IMR-90 (cell line): Measurements from ENCODE around the gene CAVIN2. TPM values are rescaled to one million over a fixed set of nuclear protein-coding genes. Genes with fewer than 3 reads are reported as not detected.

Source experiments
- ATAC-seq: fragments of 200-7000 bp; cut with Tn5 transposase; 2 replicates; pipeline ENCODE4 v1.9.1; 2020; ENCODE audit warnings: low read depth, mild to moderate bottlenecking, moderate library complexity
- BruUV-seq: library from RNA; stranded (reverse); fragments of 400-500 nt; replicated peaks from 2 replicates; lab custom pipeline; 2021; lab: Mats Ljungman, UMichigan
- CTCF ChIA-PET: fragments of 300-600 bp; formaldehyde crosslinking; extraction: SDS; loops from one replicate; lab custom pipeline; 2021; ENCODE audit warnings: antibody characterized with exemption; lab: Yijun Ruan, JAX
- POLR2A ChIA-PET: fragments of 300-600 bp; sonication (Branson Sonifier 250); formaldehyde crosslinking; loops from one replicate; lab custom pipeline; 2022; ENCODE audit warnings: antibody characterized with exemption; ENCODE audit not compliant: unreplicated experiment; lab: Charles Lee
- DNase-seq: peaks from one replicate; pipeline ENCODE4 v3.0.0; 2013
- H2AFZ ChIP-seq: replicated peaks from 2 replicates; pipeline ENCODE3; 2013; ENCODE audit warnings: low read length, mild to moderate bottlenecking; ENCODE audit not compliant: poor library complexity
- H2AK5ac ChIP-seq: 2 replicates; pipeline ENCODE4 v1.6.1; 2013; ENCODE audit warnings: low read depth, low read length, inconsistent platforms
- H2AK9ac ChIP-seq: replicated peaks from 2 replicates; pipeline ENCODE3; 2013; ENCODE audit warnings: mild to moderate bottlenecking, low read depth, low read length, moderate library complexity; ENCODE audit not compliant: poor library complexity
- H2BK120ac ChIP-seq: 2 replicates; pipeline ENCODE4 v1.6.1; 2013; ENCODE audit warnings: low read depth, low read length, inconsistent platforms
- H2BK15ac ChIP-seq: 3 replicates; pipeline ENCODE4 v1.6.1; 2013; ENCODE audit warnings: low read depth, low read length, inconsistent platforms
- H2BK20ac ChIP-seq: 2 replicates; pipeline ENCODE4 v1.6.1; 2013; ENCODE audit warnings: low read depth, mild to moderate bottlenecking, inconsistent platforms, low read length, moderate library complexity
- H2BK5ac ChIP-seq: 2 replicates; pipeline ENCODE4 v1.6.1; 2013; ENCODE audit warnings: mild to moderate bottlenecking, low read depth, low read length, inconsistent platforms; ENCODE audit not compliant: poor library complexity, severe bottlenecking
- H3K14ac ChIP-seq: replicated peaks from 2 replicates; pipeline ENCODE4 v1.6.1; 2013; ENCODE audit warnings: low read depth, low read length, inconsistent platforms
- H3K18ac ChIP-seq: 2 replicates; pipeline ENCODE4 v1.6.1; 2013; ENCODE audit warnings: low read depth, low read length, control low read depth
- H3K23ac ChIP-seq: 2 replicates; pipeline ENCODE4 v1.6.1; 2013; ENCODE audit warnings: low read depth, low read length, inconsistent platforms
- H3K27ac ChIP-seq: 2 replicates; pipeline ENCODE4 v1.5.1; 2013; ENCODE audit warnings: mild to moderate bottlenecking, control low read depth, low read length; ENCODE audit not compliant: insufficient read depth
- H3K27me3 ChIP-seq: 2 replicates; pipeline ENCODE4 v1.6.1; 2013; ENCODE audit warnings: low read length; ENCODE audit not compliant: control insufficient read depth, insufficient read depth
- H3K36me3 ChIP-seq: 2 replicates; pipeline ENCODE4 v1.6.1; 2013; ENCODE audit warnings: low read length, mixed read lengths; ENCODE audit not compliant: control insufficient read depth, insufficient read depth
- H3K4ac ChIP-seq: 2 replicates; pipeline ENCODE4 v1.6.1; 2013; ENCODE audit warnings: low read depth, low read length, inconsistent platforms
- H3K4me1 ChIP-seq: 2 replicates; pipeline ENCODE4 v1.6.1; 2013; ENCODE audit warnings: low read length, mixed read lengths; ENCODE audit not compliant: control insufficient read depth, insufficient read depth
- H3K4me2 ChIP-seq: 2 replicates; pipeline ENCODE4 v1.6.1; 2013; ENCODE audit warnings: low read depth, mild to moderate bottlenecking, control low read depth, low read length, moderate library complexity
- H3K4me3 ChIP-seq: 2 replicates; pipeline ENCODE4 v1.5.1; 2013; ENCODE audit warnings: low read depth, mild to moderate bottlenecking, control low read depth, low read length, moderate library complexity; ENCODE audit not compliant: insufficient read depth
- H3K56ac ChIP-seq: 2 replicates; pipeline ENCODE4 v1.6.1; 2013; ENCODE audit warnings: low read length, inconsistent platforms; ENCODE audit not compliant: insufficient read depth; ENCODE audit errors: extremely low read depth
- H3K79me1 ChIP-seq, 2 experiments: 2 replicates each; pipeline ENCODE4 v1.6.1; 2013; ENCODE audit warnings: low read length in 2 of 2, inconsistent platforms in 1 of 2, low read depth in 1 of 2
- H3K9ac ChIP-seq: 2 replicates; pipeline ENCODE4 v1.6.1; 2013; ENCODE audit warnings: low read depth, low read length, control low read depth
- H3K9me1 ChIP-seq: 2 replicates; pipeline ENCODE4 v1.6.1; 2013; ENCODE audit warnings: low read length, inconsistent platforms; ENCODE audit not compliant: insufficient read depth
- H3K9me3 ChIP-seq: 2 replicates; pipeline ENCODE4 v1.6.1; 2013; ENCODE audit warnings: low read length; ENCODE audit not compliant: control insufficient read depth, insufficient read depth
- H4K20me1 ChIP-seq: 2 replicates; pipeline ENCODE4 v1.6.1; 2013; ENCODE audit warnings: low read length, inconsistent platforms; ENCODE audit not compliant: insufficient read depth
- H4K5ac ChIP-seq: 2 replicates; pipeline ENCODE4 v1.6.1; 2013; ENCODE audit warnings: mild to moderate bottlenecking, low read depth, low read length, control low read depth
- H4K8ac ChIP-seq, 2 experiments: 2 replicates each; pipeline ENCODE4 v1.6.1; 2013; ENCODE audit warnings: low read depth in 2 of 2, low read length in 2 of 2, control low read depth in 1 of 2, inconsistent platforms in 1 of 2
- H4K91ac ChIP-seq: 2 replicates; pipeline ENCODE4 v1.6.1; 2013; ENCODE audit warnings: low read depth, low read length, inconsistent platforms; ENCODE audit not compliant: insufficient read depth
- BHLHE40 ChIP-seq: fragments of 150-350 bp; IDR thresholded peaks from 2 replicates; pipeline ENCODE4 v1.6.1; 2016; ENCODE audit warnings: mild to moderate bottlenecking, low read depth, low read length
- CEBPB ChIP-seq: IDR thresholded peaks from 2 replicates; pipeline ENCODE4 v1.6.1; 2012; ENCODE audit warnings: low read depth, low read length, improper control_type of control experiment
- CTCF ChIP-seq: conservative IDR thresholded peaks from 2 replicates; pipeline ENCODE4 v1.5.1; 2012; ENCODE audit warnings: mild to moderate bottlenecking, low read depth, low read length, improper control_type of control experiment
- FOS ChIP-seq: fragments of 150-350 bp; IDR thresholded peaks from 2 replicates; pipeline ENCODE4 v1.6.1; 2016; ENCODE audit warnings: low read depth, low read length
- MAFK ChIP-seq: IDR thresholded peaks from 2 replicates; pipeline ENCODE4 v1.6.1; 2012; ENCODE audit warnings: low read depth, low read length, improper control_type of control experiment
- MXI1 ChIP-seq: IDR thresholded peaks from 2 replicates; pipeline ENCODE4 v1.6.1; 2012; ENCODE audit warnings: low read depth, mild to moderate bottlenecking, low read length, moderate library complexity, borderline replicate concordance
- NFE2L2 ChIP-seq: fragments of 150-350 bp; IDR thresholded peaks from 2 replicates; pipeline ENCODE4 v1.6.1; 2016; ENCODE audit warnings: low read depth, mild to moderate bottlenecking, low read length
- POLR2A ChIP-seq: IDR thresholded peaks from 2 replicates; pipeline ENCODE4 v1.6.1; 2012; ENCODE audit warnings: mild to moderate bottlenecking, low read depth, low read length
- RAD21 ChIP-seq: IDR thresholded peaks from 2 replicates; pipeline ENCODE4 v1.6.1; 2012; ENCODE audit warnings: low read length, improper control_type of control experiment
- RCOR1 ChIP-seq: IDR thresholded peaks from 2 replicates; pipeline ENCODE4 v1.6.1; 2012; ENCODE audit warnings: mild to moderate bottlenecking, low read length, improper control_type of control experiment; ENCODE audit not compliant: insufficient replicate concordance
- SMC3 ChIP-seq: fragments of 150-350 bp; IDR thresholded peaks from 2 replicates; pipeline ENCODE4 v1.6.1; 2016; ENCODE audit warnings: low read depth, mild to moderate bottlenecking, antibody characterized with exemption, low read length, moderate library complexity
- USF2 ChIP-seq: fragments of 150-350 bp; IDR thresholded peaks from 2 replicates; pipeline ENCODE4 v1.6.1; 2017; ENCODE audit warnings: mild to moderate bottlenecking, antibody characterized with exemption, low read length, low read depth
- WGBS, 2 experiments: methylation state at CpG; one replicate each; pipeline versions ENCODE4 v1.1.5 to v1.1.7; 2013; ENCODE audit warnings: missing lambda C conversion rate in 2 of 2; ENCODE audit not compliant: insufficient read length in 1 of 2; ENCODE audit errors: extremely low coverage in 2 of 2; 5-methylcytosine and 5-hydroxymethylcytosine counted together
- dilution Hi-C: fragments of 300-500 bp; cut with HindIII; formaldehyde crosslinking; loops from one replicate; pipeline ENCODE4 v1.14.3; 2018; ENCODE audit warnings: low sequenced_read_pairs; ENCODE audit not compliant: unreplicated experiment
- in situ Hi-C: fragments of 300-500 bp; cut with MboI; formaldehyde crosslinking; loops from 3 replicates; pipeline ENCODE4 v1.14.3; 2019; ENCODE audit warnings: low sequenced_read_pairs, inconsistent platforms, mixed read lengths
- intact Hi-C: fragments of 100-400 bp; cut with micrococcal nuclease; formaldehyde crosslinking; loops from 2 replicates; pipeline ENCODE4 v1.10.0; 2022
- polyA plus RNA-seq, 3 experiments: library from polyadenylated mRNA; depleted of rRNA; stranded (reverse); fragments of >200 nt; gene quantifications; 2 replicates each; pipeline ENCODE4 v1.2.3, GENCODE V29; 2012; ENCODE audit warnings: low replicate concordance in 1 of 3
- total RNA-seq: library from RNA; depleted of rRNA; stranded (reverse); fragments of >200 nt; gene quantifications from 2 replicates; pipeline ENCODE4 v1.2.3, GENCODE V29; 2012
- TF ChIP-seq, protein P1 (sequence below): fragments of 150-350 bp; IDR thresholded peaks from 2 replicates; pipeline ENCODE4 v1.6.1; 2016; ENCODE audit warnings: low read depth, mild to moderate bottlenecking, low read length, moderate library complexity, borderline replicate concordance

Gene CAVIN2
- total and polyA plus RNA-seq, 2 of the 4 experiments (the other 2 are of a cell fraction), result 7.7 to 11.5 TPM

- no peak for TF ChIP-seq RAD21
- TF ChIP-seq MAFK, result no peak
- no peak for TF ChIP-seq NFE2L2
Measured at GRCh38 chr2:191795715-191796114, 51.2 kb downstream of the CAVIN2 start (continued).

GRCh38 chr2:191791953-191792560 is 54.8 kb downstream of the CAVIN2 start:
- Histone ChIP-seq H3K14ac (no peak overlapping the region), H3K9me1 (no peaks in the 10 kb centered on the region), H3K56ac (no peak overlapping the region), H2BK120ac (no peak overlapping the region), H3K4ac (no peak overlapping the region; the same call in 1 of the 2 replicates), H3K27me3 (peaks cover 2% of the 10 kb centered on the region; the same call in 1 of the 2 replicates), H2AK9ac (no peak overlapping the region), H2BK20ac (no peak overlapping the region), H3K27ac (no peak overlapping the region), H4K8ac (no peak overlapping the region), H3K4me1 (peaks cover 4% of the 10 kb centered on the region; the same call in 1 of the 2 replicates), H2AK5ac (no peak overlapping the region), H3K4me2 (peak overlapping the region; percentile 39; the same call in 1 of the 2 replicates), H3K23ac (no peak overlapping the region), H4K5ac (peak overlapping the region; percentile 71; the same call in 1 of the 2 replicates), H4K20me1 (no peaks in the 10 kb centered on the region), H2AFZ (no peak overlapping the region), H3K18ac (peak overlapping the region; percentile 96; the same call in 1 of the 2 replicates), H3K79me1 (no peaks in the 10 kb centered on the region), H3K9me3 (no peaks in the 10 kb centered on the region; the same call in 1 of the 2 replicates), H2BK5ac (peak overlapping the region; percentile 25), H3K9ac (no peak overlapping the region), H4K91ac (no peak overlapping the region), H3K4me3 (no peak overlapping the region), H3K36me3 (no peaks in the 10 kb centered on the region), H2BK15ac (no peak overlapping the region)
- ATAC-seq (0 out of 2 replicates have a peak, but pooled peaks have one; percentile 30), DNase-seq (peak; percentile 7)
- no TSS peak for BruUV-seq
- POLR2A ChIA-PET, result no interaction called here
- intact Hi-C loops (loop anchor here (5.0 kb wide), 2 partner anchors 35 to 225 kb away; no protein-coding TSS in a partner anchor), in situ Hi-C loops (no loop called here), dilution Hi-C loops (no loop called here)
- no CpG with 5 or more reads among the region's 3 CpGs for WGBS, 2 experiments
- CTCF ChIA-PET, result no interaction called here
- TF ChIP-seq FOS (no peak), RCOR1 (no peak), MAFK (no peak), NFE2L2 (no peak), MXI1 (no peak), SMC3 (no peak), CEBPB (no peak), BHLHE40 (no peak), USF2 (no peak), CTCF (no peak), POLR2A (no peak)
- TF ChIP-seq, protein P1, sequence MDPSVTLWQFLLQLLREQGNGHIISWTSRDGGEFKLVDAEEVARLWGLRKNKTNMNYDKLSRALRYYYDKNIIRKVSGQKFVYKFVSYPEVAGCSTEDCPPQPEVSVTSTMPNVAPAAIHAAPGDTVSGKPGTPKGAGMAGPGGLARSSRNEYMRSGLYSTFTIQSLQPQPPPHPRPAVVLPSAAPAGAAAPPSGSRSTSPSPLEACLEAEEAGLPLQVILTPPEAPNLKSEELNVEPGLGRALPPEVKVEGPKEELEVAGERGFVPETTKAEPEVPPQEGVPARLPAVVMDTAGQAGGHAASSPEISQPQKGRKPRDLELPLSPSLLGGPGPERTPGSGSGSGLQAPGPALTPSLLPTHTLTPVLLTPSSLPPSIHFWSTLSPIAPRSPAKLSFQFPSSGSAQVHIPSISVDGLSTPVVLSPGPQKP, result no peak
